Lung (tissue), 12 donors: ENCODE measurements around the gene NLRP1. TPM values are rescaled to one million over a fixed set of nuclear protein-coding genes. Genes with fewer than 3 reads are reported as not detected.

Experiments used
- ATAC-seq: fragments of 200-7000 bp; cut with Tn5 transposase; one replicate; pipeline ENCODE4 v1.9.1; 2020; ENCODE audit warnings: moderate number of reproducible peaks; ENCODE audit not compliant: insufficient read depth, low FRiP score
- DNase-seq, 3 donors: peaks; one replicate each; pipeline ENCODE4 v3.0.0-alpha.2; 2013 to 2017
- H3K27ac ChIP-seq, 2 donors: one replicate each; pipeline ENCODE4 v1.5.1; 2013; ENCODE audit warnings: mild to moderate bottlenecking in 2 of 2, moderate library complexity in 2 of 2, control low read depth in 1 of 2, inconsistent platforms in 1 of 2, low read depth in 1 of 2, low read length in 1 of 2
- H3K27me3 ChIP-seq, 3 donors: one replicate each; pipeline ENCODE4 v1.5.1; 2013; ENCODE audit warnings: low read length in 2 of 3; ENCODE audit not compliant: control insufficient read depth in 3 of 3, insufficient read depth in 3 of 3
- H3K36me3 ChIP-seq, 4 donors: one replicate each; pipeline ENCODE4 v1.5.1; 2013; ENCODE audit warnings: low read length in 4 of 4, mild to moderate bottlenecking in 1 of 4, moderate library complexity in 1 of 4; ENCODE audit not compliant: control insufficient read depth in 4 of 4, insufficient read depth in 4 of 4
- H3K4me1 ChIP-seq, 5 donors: one replicate each; pipeline ENCODE4 v1.5.1; 2013; ENCODE audit warnings: low read length in 5 of 5, mild to moderate bottlenecking in 2 of 5, moderate library complexity in 1 of 5; ENCODE audit not compliant: control insufficient read depth in 5 of 5, insufficient read depth in 5 of 5
- H3K4me3 ChIP-seq: one replicate; pipeline ENCODE4 v1.5.1; 2013; ENCODE audit warnings: mild to moderate bottlenecking, control low read depth, moderate library complexity
- H3K9ac ChIP-seq, 2 donors: one replicate each; pipeline ENCODE4 v1.5.1; 2013; ENCODE audit warnings: low read length in 2 of 2, control low read depth in 1 of 2; ENCODE audit not compliant: insufficient read depth in 1 of 2
- H3K9me3 ChIP-seq, 4 donors: one replicate each; pipeline ENCODE4 v1.5.1; 2013; ENCODE audit warnings: low read length in 3 of 4, mild to moderate bottlenecking in 1 of 4, moderate library complexity in 1 of 4; ENCODE audit not compliant: control insufficient read depth in 4 of 4, insufficient read depth in 3 of 4
- CTCF ChIP-seq: IDR thresholded peaks from 2 replicates; pipeline ENCODE4 v1.5.1; 2012; ENCODE audit warnings: mild to moderate bottlenecking; ENCODE audit errors: control extremely low read depth, extremely low read depth
- WGBS, 2 donors: extraction: QIAGEN DNeasy Blood & Tissue Kit; methylation state at CpG; one replicate each; pipeline ENCODE4 v1.1.7; 2013; 5-methylcytosine and 5-hydroxymethylcytosine counted together
- polyA plus RNA-seq, 2 donors: library from polyadenylated mRNA; stranded (reverse); fragments of 200-250 nt; gene quantifications; one replicate each; pipeline ENCODE4 v1.2.1, GENCODE V29; 2013
- total RNA-seq, 2 donors: library from RNA; depleted of rRNA in 1 of 2; stranded (reverse); fragments of >200 nt in 1 of 2; gene quantifications; one replicate each; pipeline ENCODE4 v1.2.1, GENCODE V29; 2014 to 2021
- donor health status: control.
- donor health status: control.
- donor health status: Bipolar disorder and iron deficiency.
- donor health status: healthy.
- donor health status: DM: yes; HTN: yes; CAD: no.

The NLRP1 gene
- total and polyA plus RNA-seq, 4 donors: 14.5 to 33.1 (median 25.2) TPM

GRCh38 chr17:5552841-5553240 lies 31.5 kb downstream of the NLRP1 start:
- Histone ChIP-seq H3K4me3 (no peak overlapping the region), H3K4me1 (peaks cover 0 to 2% (median 0%) of the 10 kb centered on the region in 5 donors), H3K36me3 (peaks cover 0 to 14% (median 0%) of the 10 kb centered on the region in 4 donors), H3K27ac (no peak overlapping the region), H3K27me3 (no peaks in the 10 kb centered on the region), H3K9me3 (no peaks in the 10 kb centered on the region), H3K9ac (no peak overlapping the region)
- DNase-seq: no peak
- no peak for TF ChIP-seq CTCF
- no peak for ATAC-seq

- H3K27me3 ChIP-seq: peaks cover 0 to 3% (median 0%) of the 10 kb centered on the region in 3 donors
- H3K4me1 ChIP-seq: no peaks in the 10 kb centered on the region
- ATAC-seq: no peak
- no peak for DNase-seq
- no peak overlapping the region for H3K4me3 ChIP-seq
- H3K9ac ChIP-seq: no peak overlapping the region
- peaks cover 0 to 16% (median 1%) of the 10 kb centered on the region in 4 donors for H3K36me3 ChIP-seq
- TF ChIP-seq CTCF: no peak
- WGBS, 2 donors: 81 to 89% methylated on average over 9 of the region's 9 CpGs
- H3K27ac ChIP-seq: no peak overlapping the region
- H3K9me3 ChIP-seq: no peaks in the 10 kb centered on the region
Measured at GRCh38 chr17:5545051-5545987, 39.0 kb downstream of the NLRP1 start.

- H3K4me1 ChIP-seq: no peaks in the 10 kb centered on the region
- peaks cover 0 to 23% (median 1%) of the 10 kb centered on the region in 4 donors for H3K36me3 ChIP-seq
- no peak for TF ChIP-seq CTCF
- ATAC-seq (no peak), DNase-seq (no peak)
- no peaks in the 10 kb centered on the region for H3K9me3 ChIP-seq
- H3K27ac ChIP-seq: no peak overlapping the region
- WGBS, 2 donors: 92 to 100% methylated on average over 2 of the region's 2 CpGs
- H3K9ac ChIP-seq: no peak overlapping the region
- H3K4me3 ChIP-seq: no peak overlapping the region
- peaks cover 0 to 3% (median 0%) of the 10 kb centered on the region in 3 donors for H3K27me3 ChIP-seq
Measured at GRCh38 chr17:5544115-5544514, 40.2 kb downstream of the NLRP1 start.
